ENCODE results near the gene PCSK6.
"Not testable (repeated sequence)": the region's sequence is repeated elsewhere in the genome, so short reads cannot be mapped to it uniquely, and the experiment has no call there.

Gene PCSK6

DNA sequence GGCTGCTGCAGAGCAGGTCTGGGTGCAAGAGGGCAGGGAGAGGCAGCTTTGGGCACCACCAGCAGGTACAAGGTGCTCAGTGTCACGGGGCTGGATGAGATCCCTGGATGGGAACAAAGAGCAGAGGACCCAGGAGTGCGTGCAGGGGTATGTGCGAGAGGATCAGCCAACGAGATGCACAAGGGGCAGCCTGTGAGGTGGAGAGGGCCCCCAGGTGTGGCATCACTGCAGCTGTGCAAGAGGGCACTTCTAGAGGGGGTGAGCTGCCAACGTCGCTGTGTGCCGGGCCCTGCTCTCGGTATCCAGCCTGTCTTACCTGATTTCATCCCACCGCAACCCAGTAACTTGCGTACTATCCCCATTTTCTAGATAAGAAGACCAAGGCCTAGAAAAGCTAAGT, 127.1 kb downstream of the PCSK6 start:
- no peak for DNase-seq

DNA sequence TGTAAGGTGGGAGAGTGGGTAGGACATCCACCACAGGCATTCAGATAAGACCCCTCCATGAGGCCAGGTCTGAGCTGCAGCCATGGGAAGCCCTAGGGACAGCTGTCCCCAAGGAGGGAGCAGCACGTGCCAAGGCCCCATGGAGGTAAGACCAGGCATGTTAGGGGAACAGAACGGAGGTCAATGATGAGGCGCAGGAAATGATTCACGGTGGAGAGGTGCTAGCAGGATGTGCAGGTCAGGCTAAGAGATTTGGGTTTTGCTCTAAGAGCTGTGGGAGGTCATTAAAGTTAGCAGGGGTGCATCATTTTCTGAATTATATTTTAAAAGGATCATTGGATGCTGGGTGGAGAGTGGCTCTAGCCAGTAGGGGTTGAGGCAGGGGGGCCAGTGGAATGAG, 128.1 kb downstream of the PCSK6 start:
- no peak for DNase-seq

DNA sequence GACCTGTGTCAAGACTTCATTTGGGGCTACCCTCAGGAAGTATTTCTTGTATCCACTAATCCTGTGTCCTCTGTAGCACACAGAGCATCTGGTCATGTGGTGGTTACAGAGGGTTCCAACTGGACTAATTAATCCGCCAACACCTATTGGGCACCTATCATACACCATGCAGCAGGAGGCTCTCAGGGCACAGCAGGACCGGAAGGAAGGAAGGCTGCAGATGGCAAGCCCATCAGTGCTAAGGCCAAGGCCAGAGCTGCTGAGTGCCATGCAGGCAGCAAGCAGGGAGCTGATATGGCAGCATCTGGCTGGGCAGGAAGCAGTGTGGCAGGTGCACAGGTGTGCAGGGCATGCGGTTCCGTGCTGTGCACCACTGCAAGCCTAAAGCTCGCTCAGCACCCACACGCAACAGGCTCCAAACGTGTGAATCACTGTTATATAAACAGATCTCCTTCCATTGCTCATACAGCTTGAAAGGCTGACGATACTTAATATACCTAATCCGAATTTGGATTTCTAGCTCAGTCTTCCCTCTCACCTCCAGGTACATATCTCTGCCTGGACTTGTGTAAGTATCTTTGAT, 130.1 kb downstream of the PCSK6 start:
- peak in 2 of 56 donors; percentile 6 to 23 for DNase-seq

DNA sequence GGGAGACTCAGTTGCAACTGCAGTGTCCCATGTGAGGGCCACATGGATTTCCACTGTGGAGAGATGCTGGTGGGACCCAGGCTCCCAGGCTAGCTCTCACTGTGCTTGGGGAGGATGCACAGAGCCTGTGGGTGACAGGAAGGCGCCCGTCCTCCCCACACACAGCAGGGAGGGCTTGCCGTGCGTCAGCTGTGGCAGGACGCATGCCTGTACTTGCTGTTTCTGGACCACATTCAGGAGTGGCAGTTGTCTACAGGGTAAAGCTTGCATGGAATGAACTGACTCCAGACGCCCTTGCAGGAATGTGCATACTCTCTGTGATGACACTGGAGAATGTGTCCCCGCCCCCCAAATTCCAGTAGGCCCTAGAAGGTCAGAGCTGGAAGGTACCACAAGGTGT, 130.6 kb downstream of the PCSK6 start:
- DNase-seq = no peak

DNA sequence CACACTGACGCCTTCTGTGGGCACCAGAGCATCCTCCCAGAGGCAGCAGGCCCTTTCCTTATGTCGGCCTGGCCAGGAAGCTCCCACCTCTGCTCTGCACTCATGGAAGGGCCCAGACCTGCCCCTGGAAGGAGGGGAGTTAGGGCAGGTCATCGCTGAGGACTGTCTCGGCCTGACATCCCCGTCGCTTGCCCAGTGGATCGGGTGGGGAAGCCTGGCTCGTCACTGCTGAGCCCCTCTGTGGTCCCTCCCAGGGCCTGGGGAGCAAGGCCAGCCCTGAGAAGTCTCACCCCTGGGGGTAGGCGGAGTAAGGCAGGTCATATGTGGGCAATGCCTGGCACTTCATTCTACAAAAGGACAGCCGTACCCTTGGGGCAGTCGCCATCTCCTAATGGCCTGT, 131.6 kb downstream of the PCSK6 start:
- DNase-seq = no peak

DNA sequence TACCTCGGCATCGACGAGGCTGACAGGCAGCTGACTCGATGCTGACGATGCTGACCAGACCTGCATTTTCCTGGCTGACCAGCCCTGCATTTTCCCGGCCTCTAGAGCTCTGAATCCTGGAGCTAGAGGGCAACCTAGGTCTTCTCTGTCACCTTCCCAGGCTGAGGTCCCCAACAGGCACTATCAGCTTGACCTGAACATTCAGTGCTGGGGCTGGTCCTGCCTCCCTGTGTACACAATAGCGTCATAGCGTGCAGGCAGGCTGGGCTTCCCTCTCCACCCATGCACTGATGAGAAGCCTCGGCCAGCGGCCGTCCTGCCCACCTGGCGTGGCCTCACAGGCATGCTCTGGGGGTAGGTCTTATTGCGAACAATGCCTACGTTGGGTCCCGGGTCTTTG, 132.2 kb downstream of the PCSK6 start:
- DNase-seq = no peak

DNA sequence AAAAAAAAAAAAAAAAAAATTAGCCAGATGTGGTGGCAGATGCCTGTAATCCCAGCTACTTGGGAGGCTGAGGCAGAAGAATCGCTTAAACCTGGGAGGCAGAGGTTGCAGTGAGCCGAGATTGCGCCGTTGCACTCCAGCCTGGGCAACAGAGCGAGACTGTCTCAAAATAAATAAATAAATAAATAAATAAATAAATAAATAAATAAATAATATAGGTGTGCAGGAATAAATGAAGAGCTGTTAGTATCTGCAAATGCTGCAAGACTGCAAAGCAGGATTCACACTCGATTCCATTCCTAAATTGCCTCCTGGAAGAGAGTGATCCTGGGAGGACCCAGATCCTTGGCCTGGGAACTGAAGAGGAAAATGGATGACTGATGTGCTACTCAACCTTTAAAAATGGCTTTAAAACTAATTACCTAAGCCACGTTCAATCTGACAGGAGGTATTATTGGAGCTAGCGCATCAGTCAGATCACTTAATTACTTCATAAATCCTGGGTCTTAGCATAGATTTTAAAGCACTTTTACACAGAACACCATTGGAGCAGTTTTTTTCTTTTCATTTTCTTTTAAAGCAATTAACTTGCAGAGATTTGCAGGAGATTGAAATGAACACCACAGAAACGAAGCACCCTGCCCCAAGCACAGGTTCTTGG, 132.9 kb downstream of the PCSK6 start:
- DNase-seq = not testable (repeated sequence)

DNA sequence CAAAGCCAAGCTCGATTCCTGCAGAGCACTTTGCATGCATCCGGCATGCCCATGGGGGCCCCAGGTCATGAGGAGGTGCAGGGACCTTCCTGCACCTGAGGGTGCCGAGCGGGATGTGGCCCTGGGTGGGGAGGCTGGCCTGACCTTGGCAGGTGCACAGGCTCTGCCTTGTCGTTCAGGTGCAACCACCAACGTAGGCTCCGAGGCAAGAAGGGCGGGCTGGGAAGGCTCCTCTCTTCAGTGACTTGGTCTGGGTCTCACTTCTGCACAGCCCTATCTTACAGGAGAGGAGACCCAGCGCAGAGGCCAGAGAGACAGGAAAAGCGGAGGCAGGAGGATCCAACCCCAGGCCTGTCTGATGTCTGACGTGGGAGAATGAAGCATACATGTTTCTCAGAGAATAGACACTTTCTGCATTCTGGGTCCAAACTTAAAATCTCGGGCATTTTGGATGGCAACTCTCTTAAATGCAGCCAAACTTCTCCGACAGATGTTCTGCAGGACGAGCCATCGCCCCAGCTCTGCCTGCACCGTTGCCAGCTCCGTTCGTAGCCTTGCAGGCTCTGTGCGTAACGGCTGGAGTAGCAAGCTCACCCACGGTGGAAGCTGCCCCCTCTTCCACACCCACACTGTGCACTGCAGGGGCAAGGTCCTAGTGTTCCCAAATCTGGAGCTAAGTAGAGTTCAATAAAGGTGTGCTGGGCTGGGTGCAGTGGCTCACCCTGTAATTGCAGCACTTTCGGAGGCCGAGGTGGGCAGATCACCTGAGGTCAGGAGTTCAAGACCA, 133.6 kb downstream of the PCSK6 start:
- no peak for DNase-seq

DNA sequence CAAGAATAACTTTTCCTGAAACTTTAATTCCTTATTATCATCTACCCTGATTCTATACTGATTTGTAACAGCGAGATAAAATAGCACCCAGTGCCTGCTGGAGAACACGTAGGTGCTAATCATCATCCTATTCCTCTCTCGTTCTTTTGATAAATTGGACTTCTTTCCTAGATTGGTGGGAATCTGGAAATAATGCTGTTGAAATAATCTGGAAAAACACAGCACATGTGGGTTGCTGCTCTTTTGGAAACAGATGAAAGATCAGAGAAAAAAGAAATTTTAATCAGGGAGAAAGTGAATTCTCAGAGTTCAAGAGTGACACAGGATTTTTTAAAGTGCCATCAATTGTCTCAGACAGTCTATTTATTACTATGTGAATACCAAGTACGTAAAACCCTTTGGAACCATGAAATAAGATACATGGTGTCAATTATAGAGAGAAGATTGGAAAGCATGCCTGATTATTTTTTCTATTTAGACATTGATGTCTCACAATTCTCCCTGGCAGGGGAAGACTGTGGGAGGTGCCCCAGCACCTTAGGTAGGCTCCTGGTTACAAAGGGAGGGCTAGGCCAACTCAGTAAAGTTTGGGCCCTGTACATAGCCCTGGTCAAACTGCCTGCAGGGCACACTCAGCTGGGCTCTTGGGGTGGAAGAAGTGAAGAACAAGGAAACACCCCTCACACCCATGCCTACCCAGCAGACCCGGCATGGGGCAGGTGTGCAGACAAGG, 134.4 kb downstream of the PCSK6 start:
- DNase-seq = no peak

DNA sequence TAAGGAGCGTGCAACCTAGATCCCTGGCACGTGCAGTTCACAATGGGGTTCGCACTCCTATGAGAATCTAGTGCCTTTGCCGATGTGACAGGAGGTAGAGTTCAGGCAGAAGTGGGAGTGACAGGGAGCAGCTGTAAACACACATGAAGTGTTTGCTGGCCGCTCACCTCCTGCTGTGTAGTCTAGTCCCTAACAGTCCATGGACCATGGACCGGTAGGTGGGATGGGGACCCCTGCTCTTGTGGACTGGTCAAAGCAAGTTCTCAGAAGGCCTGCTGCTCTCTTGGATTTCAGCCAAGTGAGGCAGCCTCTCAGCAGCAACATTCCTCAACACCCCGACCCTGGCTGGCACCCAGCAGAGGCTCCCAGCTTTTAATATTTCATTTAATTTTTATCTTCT, 136.3 kb downstream of the PCSK6 start:
- no peak for DNase-seq

DNA sequence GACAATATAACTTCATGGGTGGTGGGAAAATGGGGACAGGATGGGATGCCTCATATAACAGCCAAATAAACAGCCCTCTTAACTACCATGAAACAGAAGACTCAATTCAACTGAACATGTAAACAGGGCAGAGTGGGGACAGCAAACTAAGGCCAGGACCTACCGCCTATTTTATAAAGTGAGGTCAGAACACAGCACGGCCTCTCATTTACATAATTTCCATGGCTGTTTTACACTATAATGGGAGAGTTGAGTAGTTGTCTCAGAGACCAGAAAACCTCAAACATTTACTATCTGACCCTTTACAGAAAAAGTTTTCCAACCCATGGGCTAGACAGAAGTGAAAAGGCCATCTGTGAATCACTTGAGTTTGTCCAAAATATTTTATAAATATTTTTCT, 137.8 kb downstream of the PCSK6 start:
- DNase-seq = no peak

DNA sequence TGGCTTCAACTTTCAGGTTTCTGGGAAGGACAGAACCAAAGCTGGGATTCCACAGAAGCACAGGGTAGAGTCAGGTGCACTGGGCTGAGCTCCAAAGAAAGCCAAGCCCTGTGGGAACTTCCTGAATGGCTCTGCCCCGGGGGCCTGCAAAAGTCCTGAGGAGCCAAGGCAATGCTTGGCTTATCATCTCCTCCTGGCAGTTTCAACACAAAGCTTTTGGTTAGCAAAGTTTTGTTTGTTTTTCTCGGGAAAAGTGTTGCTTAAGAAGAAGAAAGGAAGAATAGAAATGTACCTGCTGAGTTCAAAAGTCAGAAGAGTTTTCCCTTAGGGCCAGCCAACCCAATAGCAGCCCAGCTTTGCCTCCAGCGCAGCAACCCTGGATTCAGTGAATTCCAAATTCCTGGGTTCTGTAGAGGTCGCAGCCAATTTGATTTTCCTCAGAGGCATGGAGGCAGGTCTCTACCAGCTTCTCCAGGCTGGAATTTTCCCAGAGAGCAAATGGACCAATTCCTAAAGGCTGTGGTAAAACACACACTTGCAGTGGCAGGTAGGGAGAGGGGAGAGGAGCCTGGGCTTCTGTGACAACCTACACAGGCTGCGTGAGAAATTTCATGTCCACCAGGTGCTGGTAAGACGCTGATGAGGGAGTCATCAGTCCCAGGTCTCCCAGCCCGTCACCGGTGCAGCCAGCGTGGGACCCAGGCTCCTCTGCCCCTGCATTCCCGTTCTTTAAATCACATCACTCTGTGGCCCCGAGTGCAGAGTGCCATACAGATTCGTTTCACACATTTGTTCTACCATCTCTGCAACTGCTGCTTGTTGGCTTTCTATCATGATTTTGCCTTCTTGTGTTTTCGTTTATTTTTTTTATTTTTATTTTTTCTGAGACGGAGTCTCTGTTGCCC, 140.2 kb downstream of the PCSK6 start:
- DNase-seq = no peak

DNA sequence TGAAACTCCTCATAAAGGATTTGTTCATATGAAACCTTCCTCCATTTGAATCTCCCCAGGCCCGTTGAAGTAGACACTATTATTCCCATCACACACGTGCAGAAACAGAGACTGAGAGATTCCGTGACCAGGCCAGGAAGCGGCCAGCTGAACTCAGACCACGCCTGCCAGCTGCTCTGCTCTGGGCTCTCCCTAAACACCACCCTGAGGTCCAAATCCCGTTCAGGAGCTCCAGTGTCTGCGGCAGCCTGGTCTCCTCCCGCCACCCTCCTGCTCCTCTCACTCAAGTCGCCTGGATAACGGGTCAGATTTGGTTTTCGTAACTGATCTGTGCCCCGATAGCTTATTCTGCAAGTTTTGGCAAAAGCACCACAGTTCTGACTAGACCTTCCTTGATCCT, 140.9 kb downstream of the PCSK6 start:
- no peak for DNase-seq

DNA sequence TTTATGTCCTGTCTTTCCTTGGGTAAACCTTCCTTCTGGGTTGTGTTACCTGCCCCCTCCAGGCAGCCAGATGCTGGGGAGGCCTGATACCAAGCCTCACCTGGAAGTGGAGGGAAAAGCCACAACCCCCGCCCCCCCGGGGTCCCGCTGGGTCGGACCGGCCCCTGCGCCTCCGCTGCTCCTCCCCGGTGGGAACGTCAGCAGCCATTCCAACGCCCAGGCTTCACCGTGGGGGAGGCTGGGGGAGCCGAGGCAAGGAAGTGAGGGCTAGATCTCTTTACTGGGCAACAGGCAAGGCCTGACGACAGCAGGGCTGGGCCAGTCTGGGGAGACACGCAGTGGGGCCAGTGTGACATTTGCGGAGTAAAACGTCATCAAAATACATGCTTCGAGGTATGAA, 141.5 kb downstream of the PCSK6 start:
- DNase-seq = no peak

DNA sequence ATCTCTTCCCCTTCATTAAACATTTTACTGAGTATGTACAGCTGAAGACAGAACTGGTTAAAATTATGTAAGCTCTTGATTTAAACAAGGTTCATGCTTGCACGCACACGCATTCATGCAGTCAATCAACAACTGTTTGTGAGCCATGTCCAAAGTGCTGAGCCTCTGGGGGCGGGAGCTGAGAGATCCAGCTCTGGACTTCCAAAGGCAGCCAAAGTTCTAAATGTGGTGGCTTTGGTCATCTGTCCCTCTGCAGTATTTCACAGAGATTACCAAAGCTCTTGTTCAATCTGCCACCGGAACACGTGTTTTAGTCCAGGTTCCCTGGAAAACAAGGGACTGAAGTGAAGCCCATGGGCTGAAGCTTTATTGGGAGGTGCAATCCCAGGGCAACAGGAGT, 142.1 kb downstream of the PCSK6 start:
- no peak for DNase-seq

DNA sequence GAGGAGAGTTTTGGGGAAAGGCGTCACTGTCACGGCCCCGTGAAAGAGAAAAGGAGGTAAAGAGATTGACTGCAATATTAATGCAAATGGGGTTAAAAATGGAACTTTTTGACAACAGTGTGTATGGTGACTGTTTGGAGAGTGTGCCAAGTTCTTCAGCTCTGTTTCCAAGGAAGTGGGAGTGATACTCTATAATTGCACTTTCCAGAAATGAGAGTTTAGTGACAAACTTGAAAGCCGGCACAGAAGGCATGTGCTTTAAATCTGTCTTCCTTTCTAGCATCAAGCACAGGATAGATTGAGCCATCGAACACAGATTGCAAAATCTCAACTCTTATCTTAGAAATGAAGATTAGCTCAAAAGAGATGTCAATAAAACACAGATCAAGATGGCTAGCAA, 142.6 kb downstream of the PCSK6 start:
- DNase-seq = peak in 1 of 56 donors; percentile 13

DNA sequence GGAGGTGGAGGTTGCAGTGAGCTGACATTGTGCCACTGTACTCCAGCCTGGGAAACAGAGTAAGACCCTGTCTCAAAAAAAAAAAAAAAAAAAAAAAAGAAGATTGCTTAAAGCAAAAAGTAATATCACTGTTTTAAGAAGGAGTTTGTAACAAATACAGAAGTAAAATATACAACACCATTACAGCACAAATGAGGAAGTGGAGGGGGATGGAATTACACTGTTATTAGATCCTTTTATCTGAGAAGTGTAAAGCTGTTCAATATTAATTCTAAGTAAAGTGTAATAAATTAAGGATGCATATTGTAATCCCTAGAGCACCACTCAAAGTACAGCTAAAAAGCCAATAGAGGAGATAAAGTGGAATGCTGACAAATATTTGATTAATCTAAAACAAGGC, 147.5 kb downstream of the PCSK6 start:
- DNase-seq = no peak

DNA sequence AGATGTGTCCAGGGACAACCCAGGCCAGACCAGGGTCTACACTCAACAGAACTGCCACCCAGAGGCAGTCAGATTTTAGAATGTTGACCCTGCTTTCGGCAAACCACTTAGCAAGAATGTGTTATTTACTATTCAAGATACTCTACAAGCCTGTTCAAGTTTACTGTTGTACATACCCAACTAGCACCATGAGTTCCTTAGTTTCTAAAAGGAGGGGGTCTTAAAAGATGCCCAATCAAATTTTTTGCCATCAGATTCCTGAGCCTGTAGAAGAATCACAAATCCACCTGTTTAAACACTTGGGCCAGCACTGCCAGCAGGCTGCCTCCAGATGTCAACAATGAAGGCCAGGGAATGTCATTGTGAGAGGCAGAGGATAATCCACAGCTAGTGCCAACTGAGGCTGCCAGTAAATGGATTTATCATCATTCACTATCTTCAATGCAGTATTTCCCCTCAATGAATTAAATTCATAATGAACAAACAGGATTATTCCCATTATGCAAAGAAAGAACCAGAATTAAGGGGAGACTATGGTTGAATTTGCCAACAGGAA, 150.9 kb downstream of the PCSK6 start:
- DNase-seq = no peak

DNA sequence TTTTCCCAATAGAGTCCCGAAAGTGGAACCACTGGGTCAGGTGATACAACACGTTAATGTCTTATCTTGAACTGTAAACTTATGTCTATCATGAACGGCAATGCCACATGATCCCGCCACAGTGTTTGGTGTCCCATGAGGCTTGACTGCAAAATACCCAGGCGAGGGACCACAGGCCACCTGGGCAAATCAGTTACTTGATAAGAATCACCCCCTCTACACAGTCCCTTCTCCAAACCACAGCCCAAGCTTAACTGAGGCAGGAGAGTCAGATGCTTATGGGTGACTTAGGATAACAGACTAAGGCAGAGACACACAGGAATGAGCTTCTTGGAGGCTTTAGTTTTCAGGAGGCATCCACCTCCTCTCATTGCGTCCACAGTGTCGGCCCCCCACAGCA, 151.5 kb downstream of the PCSK6 start:
- no peak for DNase-seq

DNA sequence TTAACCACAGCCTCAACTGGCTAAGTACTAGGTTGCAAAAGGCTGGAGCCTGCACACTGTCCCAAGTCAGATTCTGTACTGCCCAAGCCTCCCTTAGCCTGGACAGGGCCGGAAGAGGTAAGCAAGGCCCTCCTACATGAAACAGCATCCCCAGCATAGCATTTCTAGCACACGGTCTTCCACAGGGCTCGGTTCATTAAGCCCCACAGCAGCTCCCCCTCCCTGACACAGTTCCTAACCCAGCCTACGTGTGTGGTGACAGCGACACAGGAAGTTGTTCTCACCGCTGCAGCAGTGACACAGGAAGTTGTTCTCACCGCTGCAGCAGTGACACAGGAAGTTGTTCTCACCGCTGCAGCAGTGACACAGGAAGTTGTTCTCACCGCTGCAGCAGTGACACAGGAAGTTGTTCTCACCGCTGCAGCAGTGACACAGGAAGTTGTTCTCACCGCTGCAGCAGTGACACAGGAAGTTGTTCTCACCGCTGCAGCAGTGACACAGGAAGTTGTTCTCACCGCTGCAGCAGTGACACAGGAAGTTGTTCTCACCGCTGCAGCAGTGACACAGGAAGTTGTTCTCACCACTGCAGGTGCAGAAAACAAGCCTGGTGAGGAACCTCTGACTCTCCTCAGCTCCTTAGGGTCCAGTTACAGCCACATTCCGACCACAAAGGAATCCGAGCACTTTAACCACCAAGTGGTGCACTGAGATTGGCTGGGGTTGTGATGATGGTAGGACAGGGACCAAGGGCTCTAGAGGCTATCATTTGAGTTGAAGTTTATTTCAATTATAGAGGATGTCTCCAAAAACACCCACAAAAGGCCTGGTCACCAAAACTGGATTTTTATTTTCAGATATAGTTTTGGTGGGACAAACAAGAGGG, 155.4 kb downstream of the PCSK6 start:
- DNase-seq = not testable (repeated sequence)

Data from amygdala (tissue), 56 donors.